ENCODE results near the gene RRAGD. TPM values are rescaled to one million over a fixed set of nuclear protein-coding genes. Genes with fewer than 3 reads are reported as not detected.

RRAGD gene
- total and polyA plus RNA-seq, 2 of the 8 experiments (the other 6 are each of a cell fraction or from before 2014, with no cell fraction given), result 7.2 to 30.8 TPM

DNA sequence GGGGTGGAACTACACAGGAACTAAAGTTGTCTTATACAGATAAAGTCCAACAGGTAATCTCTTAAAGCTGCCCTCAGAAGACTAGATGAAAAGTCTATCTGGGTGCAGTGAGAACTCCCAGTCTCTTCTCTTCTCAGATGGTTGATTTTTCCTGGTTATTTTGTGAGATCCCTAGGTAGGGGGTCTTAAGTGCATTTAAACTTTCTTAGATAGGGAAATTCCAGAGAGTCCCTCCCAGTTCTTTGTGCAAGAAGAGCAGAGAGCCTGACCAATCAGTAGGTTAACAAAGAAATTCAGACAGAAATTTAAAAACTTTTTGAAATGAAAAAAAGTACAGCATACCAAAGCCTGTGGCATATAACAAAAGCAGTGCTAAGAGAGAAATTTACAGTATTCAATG is 95.0 kb downstream of the RRAGD start (continued):
- TF ChIP-seq, protein P1, sequence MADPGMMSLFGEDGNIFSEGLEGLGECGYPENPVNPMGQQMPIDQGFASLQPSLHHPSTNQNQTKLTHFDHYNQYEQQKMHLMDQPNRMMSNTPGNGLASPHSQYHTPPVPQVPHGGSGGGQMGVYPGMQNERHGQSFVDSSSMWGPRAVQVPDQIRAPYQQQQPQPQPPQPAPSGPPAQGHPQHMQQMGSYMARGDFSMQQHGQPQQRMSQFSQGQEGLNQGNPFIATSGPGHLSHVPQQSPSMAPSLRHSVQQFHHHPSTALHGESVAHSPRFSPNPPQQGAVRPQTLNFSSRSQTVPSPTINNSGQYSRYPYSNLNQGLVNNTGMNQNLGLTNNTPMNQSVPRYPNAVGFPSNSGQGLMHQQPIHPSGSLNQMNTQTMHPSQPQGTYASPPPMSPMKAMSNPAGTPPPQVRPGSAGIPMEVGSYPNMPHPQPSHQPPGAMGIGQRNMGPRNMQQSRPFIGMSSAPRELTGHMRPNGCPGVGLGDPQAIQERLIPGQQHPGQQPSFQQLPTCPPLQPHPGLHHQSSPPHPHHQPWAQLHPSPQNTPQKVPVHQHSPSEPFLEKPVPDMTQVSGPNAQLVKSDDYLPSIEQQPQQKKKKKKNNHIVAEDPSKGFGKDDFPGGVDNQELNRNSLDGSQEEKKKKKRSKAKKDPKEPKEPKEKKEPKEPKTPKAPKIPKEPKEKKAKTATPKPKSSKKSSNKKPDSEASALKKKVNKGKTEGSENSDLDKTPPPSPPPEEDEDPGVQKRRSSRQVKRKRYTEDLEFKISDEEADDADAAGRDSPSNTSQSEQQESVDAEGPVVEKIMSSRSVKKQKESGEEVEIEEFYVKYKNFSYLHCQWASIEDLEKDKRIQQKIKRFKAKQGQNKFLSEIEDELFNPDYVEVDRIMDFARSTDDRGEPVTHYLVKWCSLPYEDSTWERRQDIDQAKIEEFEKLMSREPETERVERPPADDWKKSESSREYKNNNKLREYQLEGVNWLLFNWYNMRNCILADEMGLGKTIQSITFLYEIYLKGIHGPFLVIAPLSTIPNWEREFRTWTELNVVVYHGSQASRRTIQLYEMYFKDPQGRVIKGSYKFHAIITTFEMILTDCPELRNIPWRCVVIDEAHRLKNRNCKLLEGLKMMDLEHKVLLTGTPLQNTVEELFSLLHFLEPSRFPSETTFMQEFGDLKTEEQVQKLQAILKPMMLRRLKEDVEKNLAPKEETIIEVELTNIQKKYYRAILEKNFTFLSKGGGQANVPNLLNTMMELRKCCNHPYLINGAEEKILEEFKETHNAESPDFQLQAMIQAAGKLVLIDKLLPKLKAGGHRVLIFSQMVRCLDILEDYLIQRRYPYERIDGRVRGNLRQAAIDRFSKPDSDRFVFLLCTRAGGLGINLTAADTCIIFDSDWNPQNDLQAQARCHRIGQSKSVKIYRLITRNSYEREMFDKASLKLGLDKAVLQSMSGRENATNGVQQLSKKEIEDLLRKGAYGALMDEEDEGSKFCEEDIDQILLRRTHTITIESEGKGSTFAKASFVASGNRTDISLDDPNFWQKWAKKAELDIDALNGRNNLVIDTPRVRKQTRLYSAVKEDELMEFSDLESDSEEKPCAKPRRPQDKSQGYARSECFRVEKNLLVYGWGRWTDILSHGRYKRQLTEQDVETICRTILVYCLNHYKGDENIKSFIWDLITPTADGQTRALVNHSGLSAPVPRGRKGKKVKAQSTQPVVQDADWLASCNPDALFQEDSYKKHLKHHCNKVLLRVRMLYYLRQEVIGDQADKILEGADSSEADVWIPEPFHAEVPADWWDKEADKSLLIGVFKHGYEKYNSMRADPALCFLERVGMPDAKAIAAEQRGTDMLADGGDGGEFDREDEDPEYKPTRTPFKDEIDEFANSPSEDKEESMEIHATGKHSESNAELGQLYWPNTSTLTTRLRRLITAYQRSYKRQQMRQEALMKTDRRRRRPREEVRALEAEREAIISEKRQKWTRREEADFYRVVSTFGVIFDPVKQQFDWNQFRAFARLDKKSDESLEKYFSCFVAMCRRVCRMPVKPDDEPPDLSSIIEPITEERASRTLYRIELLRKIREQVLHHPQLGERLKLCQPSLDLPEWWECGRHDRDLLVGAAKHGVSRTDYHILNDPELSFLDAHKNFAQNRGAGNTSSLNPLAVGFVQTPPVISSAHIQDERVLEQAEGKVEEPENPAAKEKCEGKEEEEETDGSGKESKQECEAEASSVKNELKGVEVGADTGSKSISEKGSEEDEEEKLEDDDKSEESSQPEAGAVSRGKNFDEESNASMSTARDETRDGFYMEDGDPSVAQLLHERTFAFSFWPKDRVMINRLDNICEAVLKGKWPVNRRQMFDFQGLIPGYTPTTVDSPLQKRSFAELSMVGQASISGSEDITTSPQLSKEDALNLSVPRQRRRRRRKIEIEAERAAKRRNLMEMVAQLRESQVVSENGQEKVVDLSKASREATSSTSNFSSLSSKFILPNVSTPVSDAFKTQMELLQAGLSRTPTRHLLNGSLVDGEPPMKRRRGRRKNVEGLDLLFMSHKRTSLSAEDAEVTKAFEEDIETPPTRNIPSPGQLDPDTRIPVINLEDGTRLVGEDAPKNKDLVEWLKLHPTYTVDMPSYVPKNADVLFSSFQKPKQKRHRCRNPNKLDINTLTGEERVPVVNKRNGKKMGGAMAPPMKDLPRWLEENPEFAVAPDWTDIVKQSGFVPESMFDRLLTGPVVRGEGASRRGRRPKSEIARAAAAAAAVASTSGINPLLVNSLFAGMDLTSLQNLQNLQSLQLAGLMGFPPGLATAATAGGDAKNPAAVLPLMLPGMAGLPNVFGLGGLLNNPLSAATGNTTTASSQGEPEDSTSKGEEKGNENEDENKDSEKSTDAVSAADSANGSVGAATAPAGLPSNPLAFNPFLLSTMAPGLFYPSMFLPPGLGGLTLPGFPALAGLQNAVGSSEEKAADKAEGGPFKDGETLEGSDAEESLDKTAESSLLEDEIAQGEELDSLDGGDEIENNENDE (IDR thresholded peaks at IDR 0.05; ENCODE audit: insufficient replicate concordance, low read length), result no peak
- TF ChIP-seq CEBPB (IDR thresholded peaks at IDR 0.05; ENCODE audit: low read depth, low read length) (no peak), FOSL1 (IDR thresholded peaks at IDR 0.05; ENCODE audit: insufficient read depth, low read depth, low read length) (no peak), NANOG (IDR thresholded peaks at IDR 0.05; ENCODE audit: insufficient read depth, low read depth, low read length, poor library complexity, severe bottlenecking) (no peak), RNF2 (IDR thresholded peaks at IDR 0.05; ENCODE audit: borderline replicate concordance, low read depth, low read length, missing control alignments, poor library complexity, severe bottlenecking) (no peak), POU5F1 (IDR thresholded peaks at IDR 0.05; ENCODE audit: low read depth, low read length) (no peak), SP2 (IDR thresholded peaks at IDR 0.05; ENCODE audit: low read length) (no peak), TBP (IDR thresholded peaks at IDR 0.05; ENCODE audit: low read depth, low read length) (no peak), CBX5 (IDR thresholded peaks at IDR 0.05; ENCODE audit: low read depth, low read length) (no peak), TAF1 (IDR thresholded peaks at IDR 0.05; ENCODE audit: low read depth, low read length) (no peak), SIN3A (conservative IDR thresholded peaks at IDR 0.05 in 1 of 2, IDR thresholded peaks at IDR 0.05 in 1 of 2; ENCODE audit: low read depth in 1 of 2, low read length in 2 of 2) (no peak)
